HG02763 (cell line): ENCODE results near the gene MATR3.
"Not testable (repeated sequence)": the region's sequence is repeated elsewhere in the genome, so short reads cannot be mapped to it uniquely, and the experiment has no call there.

Experiments
- ATAC-seq: cut with Tn5 transposase; IDR thresholded peaks from one replicate; pipeline ENCODE4 v1.9.1; 2021; ENCODE audit warnings: mild to moderate bottlenecking, moderate library complexity; ENCODE audit not compliant: unreplicated experiment

MATR3 gene

DNA sequence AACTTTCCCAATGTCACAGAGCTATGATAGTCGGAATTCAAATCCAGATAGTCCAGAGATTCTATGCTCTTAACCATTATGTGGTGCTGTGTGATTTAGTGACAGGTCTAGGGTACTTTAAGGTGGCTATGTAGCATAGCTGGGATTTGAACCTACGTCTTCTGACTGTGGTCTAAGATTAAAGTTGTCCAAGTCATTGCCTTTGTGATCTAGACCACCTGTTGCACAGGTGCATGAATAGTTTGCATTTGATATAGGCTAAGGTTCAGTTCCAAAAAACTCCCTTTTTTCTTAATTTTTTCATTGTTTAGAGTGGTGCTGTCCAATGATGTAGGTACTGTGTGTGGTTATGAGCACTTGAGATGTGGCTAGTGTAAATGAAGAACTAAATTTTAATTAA, 50.6 kb downstream of the MATR3 start:
- ATAC-seq, result no peak

DNA sequence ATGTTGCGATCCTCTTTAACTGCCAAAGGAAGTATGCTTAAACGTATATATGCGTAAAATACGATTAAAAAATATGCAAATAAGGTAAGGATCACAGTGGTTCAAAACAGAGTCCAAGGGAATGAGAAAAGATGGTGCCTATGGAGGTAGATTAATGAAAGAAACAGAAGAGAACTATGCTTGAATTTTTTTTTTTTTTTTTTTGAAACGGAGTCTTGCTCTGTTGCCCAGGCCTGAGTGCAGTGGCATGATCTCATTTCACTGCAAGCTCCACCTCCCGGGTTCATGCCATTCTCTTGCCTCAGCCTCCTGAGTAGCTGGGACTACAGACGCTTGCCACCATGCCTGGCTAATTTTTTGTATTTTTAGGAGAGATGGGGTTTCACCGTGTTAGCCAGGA, 51.9 kb downstream of the MATR3 start:
- not testable (repeated sequence) for ATAC-seq

DNA sequence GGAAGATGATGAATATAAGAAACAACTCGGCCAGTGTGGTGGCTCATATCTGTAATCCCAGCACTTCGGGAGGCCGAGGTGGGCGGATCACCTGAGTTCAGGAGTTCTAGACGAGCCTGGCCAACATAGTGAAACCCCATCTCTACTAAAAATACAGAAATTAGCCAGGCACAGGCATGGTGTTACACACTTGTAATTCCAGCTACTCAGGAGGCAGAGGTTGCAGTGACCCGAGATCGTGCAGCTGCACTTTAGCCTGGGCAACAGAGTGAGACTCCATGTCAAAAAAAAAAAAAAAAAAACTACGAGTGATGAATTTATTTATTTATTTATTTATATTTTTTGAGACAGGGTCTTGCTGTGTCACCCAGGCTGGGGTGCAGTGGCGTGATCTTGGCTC, 54.3 kb downstream of the MATR3 start:
- not testable (repeated sequence) for ATAC-seq

DNA sequence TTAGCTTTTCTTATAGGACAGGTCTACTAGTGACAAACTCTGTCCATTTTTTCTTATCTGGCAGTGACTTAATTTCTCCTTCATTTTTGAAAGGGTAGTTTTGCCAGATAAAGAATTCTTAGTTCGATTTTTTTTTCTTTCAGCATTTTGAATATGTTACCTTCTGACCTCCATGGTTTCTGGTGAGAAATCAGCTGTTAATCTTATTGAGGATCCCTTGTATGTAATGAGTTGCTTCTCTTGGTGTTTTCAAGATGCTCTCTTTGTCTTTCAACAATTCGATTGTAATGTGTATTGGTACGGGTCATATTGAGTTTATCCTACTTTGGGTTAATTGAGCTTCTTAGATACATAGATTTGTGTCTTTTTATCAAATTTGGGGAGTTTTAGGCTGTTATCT, 60.6 kb downstream of the MATR3 start:
- no peak for ATAC-seq

DNA sequence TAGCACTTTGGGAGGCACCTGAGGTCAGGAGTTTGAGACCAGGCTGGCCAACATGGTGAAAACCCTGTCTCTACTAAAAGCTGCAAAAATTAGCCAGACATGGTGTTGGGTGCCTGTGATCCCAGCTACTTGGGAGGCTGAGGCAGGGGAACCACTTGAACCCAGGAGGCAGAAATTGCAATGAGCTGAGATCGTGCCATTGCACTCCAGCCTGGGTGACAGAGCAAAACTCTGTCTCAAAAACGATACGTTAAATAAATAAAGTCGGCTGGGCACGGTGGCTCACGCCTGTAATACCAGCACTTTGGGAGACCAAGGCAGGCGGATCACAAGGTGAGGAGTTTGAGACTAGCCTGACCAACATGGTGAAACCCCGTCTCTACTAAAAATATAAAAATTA, 62.4 kb downstream of the MATR3 start:
- ATAC-seq, result not testable (repeated sequence)

DNA sequence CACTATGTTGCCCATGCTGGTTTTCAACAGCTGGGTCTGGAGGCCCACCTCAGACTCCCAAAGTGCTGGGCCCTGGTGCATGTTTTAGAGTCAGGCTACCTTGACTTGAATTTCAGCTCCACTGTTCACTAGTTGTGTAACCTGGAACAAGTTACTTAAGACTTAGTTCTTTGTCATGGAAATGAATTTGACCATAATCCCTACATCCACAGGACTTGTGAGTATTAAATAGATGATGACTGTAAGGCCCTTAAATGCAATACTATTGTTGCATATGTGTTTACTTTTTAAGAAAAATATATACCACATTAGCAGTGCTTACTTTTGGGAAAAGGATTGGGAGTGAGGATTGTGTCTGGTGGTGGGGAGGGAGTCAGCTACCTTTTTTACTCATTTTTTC, 64.5 kb downstream of the MATR3 start:
- no peak for ATAC-seq

DNA sequence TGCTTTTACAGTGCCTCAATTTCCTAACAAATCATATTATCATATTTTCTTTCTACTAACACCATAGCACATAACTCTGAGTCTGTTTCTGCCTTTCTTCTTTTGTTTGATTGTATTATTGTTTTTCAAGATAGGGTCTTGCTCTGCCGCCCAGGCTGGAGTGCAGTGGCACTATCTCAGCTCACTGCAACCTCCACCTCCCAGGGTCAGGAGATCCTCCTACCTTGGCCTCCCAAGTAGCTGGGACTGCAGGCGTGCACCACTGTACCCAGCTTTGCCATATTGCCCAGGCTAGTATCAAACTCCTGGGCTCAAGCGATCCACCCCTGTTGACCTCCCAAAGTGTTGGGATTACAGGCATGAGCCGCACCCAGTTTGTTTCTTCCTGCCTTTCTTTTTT, 66.8 kb downstream of the MATR3 start:
- no peak for ATAC-seq

DNA sequence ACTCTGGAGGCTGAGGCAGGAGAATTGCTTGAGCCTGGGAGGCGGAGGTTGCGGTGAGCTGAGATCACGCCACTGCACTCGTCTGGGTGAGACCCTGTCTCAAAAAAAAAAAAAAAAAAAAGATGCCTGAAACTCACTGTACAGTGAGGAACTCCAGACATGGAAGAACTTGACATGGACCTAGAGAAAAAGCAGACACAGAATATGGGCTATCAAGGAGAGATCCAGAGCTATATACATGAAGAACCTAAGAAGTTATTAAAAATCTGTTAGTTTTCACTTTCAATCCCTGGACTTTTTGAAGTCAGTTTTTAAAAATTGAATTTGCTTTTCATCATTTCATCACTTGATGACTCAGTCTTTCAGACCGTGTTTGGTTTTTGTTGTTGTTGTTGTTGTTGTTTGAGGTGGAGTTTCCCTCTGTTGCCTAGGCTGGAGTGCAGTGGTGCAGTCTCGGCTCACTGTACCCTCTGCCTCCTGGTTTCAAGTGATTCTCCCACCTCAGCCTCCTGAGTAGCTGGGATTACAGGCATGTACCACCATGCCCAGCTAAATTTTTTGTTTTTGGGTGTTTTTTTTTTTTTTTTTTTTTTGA, 68.4 kb downstream of the MATR3 start:
- ATAC-seq, result no peak

DNA sequence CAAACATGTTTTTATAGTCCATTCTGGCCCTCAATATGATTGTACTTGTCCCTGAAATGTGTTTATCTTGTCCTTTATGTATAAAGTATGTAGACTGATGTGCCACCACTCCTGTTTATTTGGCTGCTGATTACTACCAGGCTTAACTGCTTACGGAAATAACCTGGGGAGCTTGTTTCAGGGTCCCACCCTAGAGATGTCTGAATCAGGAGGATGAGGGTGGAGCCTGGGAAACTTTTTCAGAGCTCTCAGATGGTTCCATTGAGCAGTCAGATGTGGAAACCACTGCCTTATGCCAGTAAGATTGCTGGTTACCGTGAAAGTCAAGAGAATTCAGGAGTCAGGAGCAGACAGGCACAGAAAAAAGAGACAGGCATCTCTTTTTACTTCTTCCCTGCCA, 70.4 kb downstream of the MATR3 start:
- no peak for ATAC-seq

DNA sequence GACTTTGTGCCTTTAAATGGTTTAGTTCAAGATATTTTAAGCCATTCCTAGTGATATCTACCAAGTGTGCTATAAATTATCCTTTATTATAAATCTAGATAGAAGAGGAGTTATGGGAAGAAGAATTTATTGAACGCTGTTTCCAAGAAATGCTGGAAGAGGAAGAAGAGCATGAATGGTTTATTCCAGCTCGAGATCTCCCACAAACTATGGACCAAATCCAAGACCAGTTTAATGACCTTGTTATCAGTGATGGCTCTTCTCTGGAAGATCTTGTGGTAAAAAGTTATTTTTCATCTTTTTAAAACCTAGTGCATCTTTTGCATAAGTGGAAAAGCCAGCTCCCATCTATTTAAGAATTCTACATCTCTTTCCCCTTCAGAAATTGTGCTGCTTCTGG, 70.9 kb downstream of the MATR3 start:
- no peak for ATAC-seq

DNA sequence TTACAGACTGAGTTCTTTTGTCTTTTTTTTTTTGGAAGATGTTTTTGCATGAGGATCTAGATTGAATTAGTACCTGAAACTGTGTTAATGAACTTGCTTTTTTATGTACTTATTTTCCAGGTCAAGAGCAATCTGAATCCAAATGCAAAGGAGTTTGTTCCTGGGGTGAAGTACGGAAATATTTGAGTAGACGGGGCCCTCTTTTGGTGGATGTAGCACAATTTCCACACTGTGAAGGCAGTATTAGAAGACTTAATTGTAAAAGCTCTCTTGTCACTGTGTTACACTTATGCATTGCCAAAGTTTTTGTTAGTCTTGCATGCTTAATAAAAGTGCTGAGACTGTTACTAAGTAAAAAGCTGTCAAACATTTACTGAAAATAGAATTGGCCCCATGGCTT, 75.1 kb downstream of the MATR3 start:
- no peak for ATAC-seq

DNA sequence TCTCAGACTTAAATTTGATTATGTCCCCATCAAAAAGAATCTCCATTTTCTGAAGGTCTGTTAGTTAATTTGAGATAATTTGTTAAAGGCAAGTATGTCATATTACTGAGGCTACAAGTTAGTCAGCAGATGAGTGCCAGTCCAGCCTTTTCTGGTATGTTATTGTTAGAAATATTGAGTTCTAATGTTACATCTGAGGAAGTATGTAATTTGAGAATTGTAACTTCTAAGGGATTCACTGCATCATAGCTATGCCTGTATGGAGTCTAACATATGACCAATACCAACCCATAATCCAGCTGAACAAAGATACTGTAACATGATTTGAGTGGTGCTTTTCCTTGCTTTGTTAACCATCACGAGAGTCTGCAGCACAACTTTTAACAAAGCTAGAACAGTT, 75.6 kb downstream of the MATR3 start:
- no peak for ATAC-seq

DNA sequence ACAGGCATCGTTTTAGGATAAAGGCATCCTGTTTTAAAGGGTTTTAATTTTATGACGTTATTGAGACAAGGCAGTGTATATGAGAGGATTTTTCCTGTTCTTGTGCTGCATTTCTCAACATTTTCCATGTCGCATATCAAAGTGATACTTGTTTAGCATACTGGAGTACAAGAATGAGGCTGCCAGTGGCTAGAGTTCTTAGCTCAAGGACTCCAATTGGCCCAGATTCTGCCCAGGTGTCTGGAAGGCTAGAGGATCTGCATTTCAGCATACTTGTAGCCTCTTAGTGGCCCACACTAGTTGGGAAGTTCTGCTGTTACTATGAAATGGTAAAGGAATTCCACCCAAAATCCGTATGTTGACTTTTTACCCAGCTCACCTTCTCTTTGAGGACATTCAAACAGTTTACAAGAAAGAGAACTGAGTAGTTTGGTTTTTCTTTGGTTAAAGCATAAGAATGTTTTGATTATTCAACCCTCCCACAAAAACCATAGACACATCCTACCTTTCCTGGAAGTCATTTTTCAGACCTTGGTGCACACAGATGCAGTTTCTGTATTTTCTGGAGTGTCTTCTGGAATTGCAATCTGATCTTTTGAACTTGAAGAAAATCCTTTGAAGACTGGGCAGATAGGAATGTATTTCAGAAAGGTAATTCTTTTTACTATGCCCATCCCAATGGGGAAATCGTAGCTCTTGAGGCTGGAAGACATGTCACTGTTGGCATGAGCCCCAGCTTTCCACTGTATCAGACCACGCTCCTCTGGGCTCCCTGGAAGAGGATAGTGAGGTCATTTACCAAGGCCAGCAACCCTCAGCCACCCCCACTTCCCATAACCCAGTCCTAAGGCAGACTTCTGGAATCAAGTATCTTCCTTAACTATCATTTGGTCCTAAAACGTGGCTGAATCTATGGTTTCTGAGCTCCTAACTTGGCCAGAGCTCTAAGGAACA, 78.2 kb downstream of the MATR3 start:
- ATAC-seq, result no peak

DNA sequence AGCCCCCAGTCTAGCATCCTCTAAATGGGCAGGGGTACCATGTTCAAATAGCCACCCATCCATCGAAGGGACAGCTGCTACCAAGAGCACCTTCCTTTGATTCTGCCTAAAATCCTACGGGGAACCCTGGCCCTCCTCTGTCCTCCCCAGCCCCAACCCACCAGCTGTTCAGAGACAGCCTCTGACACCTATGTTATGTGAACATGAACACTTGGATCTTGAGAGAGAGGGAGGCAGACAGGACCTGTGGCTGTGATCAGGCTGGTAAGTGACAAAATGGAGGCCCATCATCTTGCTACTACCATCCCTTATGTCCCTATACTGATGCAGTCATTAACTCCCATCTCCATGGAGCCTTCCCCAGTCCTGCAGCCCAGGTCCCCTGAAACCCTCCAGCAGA, 81.4 kb downstream of the MATR3 start:
- no peak for ATAC-seq

DNA sequence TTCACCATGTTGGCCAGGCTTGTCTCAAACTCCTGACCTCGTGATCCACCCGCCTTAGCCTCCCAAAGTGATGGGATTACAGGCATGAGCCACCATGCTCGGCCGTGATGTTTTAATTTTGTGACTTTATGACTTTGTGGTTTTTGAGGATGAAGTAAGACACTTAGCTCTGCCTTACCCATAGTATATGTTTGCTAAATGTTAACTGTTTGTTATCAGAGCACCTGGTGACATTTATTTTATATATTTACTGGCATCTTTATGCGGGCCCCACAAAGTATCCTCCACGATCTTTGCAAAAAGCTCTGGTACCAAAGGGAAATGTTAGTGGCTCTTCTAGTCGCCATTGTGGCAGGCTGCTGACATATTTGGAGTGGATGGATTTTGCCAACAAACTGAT, 82.8 kb downstream of the MATR3 start:
- ATAC-seq, result no peak

DNA sequence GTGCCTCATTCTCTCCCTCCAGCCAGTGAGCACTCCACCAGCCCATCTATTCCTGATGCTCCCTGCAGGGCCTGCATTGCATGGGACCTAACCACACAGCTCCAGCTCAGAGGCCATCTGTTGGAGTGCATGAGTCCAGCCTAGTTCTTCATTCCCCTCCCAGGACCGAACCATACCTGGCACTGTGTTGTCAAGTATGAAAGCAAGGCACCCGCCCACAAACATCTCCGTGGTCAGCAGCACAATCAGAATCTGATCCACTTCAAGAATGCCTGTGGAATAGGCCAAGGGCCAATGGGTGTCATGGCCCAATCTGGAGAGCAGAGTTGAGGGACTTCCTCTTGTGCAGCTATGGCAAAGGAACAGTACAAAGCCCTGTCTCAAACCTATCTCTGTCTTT, 83.7 kb downstream of the MATR3 start:
- ATAC-seq, result no peak

DNA sequence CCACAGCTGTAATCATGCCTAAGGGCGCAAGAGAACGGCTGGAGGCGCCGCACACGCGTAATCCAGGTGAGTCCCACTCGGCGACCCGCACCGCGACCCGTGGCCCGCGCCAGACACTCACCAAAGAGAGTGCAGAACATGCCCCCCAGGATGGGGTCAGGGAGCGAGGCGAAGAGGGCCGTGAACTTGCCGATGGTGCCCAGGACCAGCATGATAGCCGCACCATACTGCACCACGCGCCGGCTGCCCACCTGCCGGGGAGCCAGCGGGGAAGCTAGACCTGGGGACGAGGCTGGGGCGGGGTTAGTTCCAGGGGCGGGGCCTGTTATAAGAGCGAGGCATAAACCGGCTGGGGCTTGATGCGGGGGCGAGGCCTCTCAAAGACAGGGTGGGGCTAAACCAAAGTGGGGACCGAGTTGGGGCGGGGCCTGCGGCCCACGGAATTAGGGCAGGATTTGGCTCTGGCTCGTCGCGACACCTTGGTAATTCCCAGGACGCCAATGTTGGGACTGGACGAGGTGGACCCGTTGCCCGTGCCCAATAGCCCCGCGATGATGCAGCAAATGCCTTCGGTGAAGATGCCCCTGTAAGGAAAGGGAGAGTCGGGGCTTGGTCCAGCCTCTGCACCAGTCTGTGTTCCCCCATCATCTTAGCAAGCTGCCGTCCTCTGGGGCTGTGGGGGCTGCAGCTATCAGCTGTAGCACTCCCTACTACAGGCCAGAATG, 84.7 kb downstream of the MATR3 start:
- ATAC-seq, result no peak

DNA sequence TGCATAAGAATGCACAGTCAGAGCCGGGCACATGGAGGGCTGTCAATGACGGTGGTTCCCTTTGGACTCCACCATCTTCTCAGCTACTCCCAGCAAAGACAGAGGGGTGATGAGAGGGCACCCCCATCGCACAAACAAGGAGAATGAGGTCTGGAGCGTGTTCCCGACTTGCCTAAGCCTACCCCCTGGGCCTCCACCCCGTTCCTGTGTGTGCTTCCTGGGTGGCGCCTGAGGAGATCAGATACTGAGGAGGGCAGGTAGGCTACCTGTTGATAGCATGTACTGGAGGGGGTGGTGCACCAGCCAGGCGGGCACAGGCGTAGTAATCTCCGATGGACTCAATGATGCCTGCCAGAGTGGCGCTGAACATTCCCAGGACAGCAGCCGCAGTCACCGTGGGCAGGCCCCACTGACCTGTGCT, 85.4 kb downstream of the MATR3 start:
- no peak for ATAC-seq

DNA sequence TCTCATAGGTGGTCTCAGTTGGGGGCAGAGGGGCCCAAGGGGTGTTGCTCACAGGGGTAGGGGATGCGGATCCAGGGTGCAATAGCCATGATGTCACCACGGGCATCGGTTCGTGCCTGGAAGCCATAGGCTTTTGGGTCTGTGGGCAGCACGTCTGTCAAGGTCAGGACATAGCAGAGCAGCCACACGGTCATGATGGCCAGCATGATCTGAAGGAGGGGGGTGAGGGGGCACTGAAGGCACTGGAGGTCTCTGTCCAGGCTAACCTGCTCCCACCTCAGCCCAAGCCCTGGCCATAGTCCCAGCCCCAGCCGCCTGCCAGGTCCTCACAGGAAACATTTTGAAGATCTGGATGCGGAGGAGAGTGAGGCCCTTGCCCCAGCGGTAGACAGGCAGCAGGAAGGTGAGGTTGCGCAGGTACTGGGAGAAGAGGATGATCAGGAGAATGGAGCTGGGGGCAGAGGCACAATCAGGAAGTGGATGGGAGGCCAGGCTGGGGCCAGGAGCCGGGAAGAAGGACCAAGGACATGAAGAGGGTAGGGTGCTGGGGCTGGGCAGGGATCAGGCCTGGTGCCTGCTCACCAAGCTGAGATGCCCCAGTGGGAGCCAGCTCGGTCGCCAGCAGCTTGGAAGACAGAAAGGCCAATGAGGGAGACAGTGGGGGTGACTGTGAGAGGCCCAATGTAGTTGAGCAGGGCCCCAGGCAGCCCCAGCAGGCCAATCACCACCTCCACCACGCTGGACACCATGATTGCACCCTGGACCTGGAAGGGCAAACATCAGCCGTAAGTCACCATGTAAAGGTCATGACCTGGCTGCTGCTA, 86.3 kb downstream of the MATR3 start:
- ATAC-seq, result no peak
